Left lung (tissue), 10 donors: ENCODE measurements around the gene RNF112. TPM values are rescaled to one million over a fixed set of nuclear protein-coding genes. Genes with fewer than 3 reads are reported as not detected.

Experiments
- ATAC-seq: fragments of 200-7000 bp; cut with Tn5 transposase; one replicate; pipeline ENCODE4 v1.9.1; 2020; ENCODE audit warnings: moderate library complexity
- DNase-seq, 4 donors: peaks; one replicate each; pipeline ENCODE4 v3.0.0-alpha.2; 2013 to 2020
- H3K27ac ChIP-seq, 2 donors: fragments of 200-600 bp; sonication (generic) in 1 of 2; one replicate each; pipeline versions ENCODE4 v1.5.0 to v1.8.0; 2020 to 2021
- H3K27me3 ChIP-seq, 2 donors: fragments of 200-600 bp; sonication (generic) in 1 of 2; one replicate each; pipeline versions ENCODE4 v1.5.0 to v1.8.0; 2020 to 2021
- H3K36me3 ChIP-seq, 2 donors: fragments of 200-600 bp; sonication (generic) in 1 of 2; one replicate each; pipeline versions ENCODE4 v1.5.0 to v1.8.0; 2020 to 2021
- H3K4me1 ChIP-seq, 2 donors: fragments of 200-600 bp; one replicate each; pipeline ENCODE4 v1.8.0; 2021
- H3K4me3 ChIP-seq, 2 donors: fragments of 200-600 bp; sonication (generic) in 1 of 2; one replicate each; pipeline versions ENCODE4 v1.5.0 to v1.8.0; 2020 to 2021; ENCODE audit warnings: mild to moderate bottlenecking in 1 of 2
- H3K9me3 ChIP-seq, 2 donors: fragments of 200-600 bp; sonication (generic) in 1 of 2; one replicate each; pipeline versions ENCODE4 v1.5.0 to v1.8.0; 2020 to 2021
- intact Hi-C, 2 donors: fragments of 100-400 bp; cut with DNase I; formaldehyde crosslinking; loops; one replicate each; pipeline versions ENCODE4 v1.11.2 to v1.14.2; 2022
- polyA plus RNA-seq, 6 donors: library from polyadenylated mRNA; unstranded; fragments of 120-200 nt; gene quantifications; one replicate each; pipeline ENCODE4 v1.2.1, GENCODE V29; 2013; ENCODE audit not compliant: insufficient read length in 6 of 6
- total RNA-seq, 2 donors: library from RNA; stranded (reverse); fragmentation: NEBNext Ultra II Directional; extraction: Animal tissue kit (Norgen Biotek cat#: 25700); gene quantifications; one replicate each; pipeline ENCODE4 v1.2.1, GENCODE V29; 2021
- TF ChIP-seq, protein P1 (sequence below), 2 donors: fragments of 200-600 bp; sonication (generic) in 1 of 2; IDR thresholded peaks; one replicate each; pipeline versions ENCODE4 v1.5.0 to v1.8.0; 2021; ENCODE audit warnings: antibody characterized with exemption in 2 of 2
- donor health status: DM: no; HTN: yes; CAD: no.
- donor health status: DM: no; HTN: no; CAD: no.

The RNF112 gene
- total and polyA plus RNA-seq, 8 donors = 2.1 to 5.0 (median 3.6) TPM

DNA sequence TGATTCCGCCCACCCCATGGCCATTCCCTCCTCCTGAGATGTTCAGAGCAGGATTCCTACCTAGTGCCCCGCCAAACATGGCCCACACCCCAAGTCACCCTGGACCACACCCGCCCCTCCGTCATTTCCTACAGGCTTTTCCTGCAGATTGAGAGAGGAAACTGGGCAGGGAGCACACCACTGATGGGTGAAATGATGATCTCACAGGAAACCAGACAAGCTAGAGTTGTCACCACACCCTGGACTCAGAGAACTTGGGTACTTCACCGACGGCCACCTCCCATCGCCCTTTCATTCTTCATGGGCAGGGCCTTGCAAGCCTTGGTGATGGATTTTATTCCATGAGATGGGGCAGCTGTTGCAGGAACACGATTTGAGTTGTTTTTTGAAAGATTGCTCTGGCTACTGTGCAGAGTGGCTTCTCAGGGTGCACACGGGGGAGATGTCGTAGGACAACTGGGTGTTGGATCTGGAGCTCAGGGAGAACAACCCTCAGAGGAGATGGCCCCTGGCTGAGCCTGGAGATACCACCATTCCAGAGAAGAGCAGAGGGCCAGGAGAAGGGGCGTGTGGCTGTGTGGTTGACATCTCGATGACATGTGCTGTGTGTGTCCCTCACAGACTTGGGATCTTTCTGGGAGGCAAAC, 41.1 kb upstream of the RNF112 start:
- Histone ChIP-seq H3K27ac (peak overlapping the region; percentile 39 to 61), H3K4me3 (no peak overlapping the region), H3K9me3 (no peaks in the 10 kb centered on the region), H3K36me3 (no peaks in the 10 kb centered on the region), H3K27me3 (peaks cover 0 to 5% of the 10 kb centered on the region in 2 donors), H3K4me1 (peaks cover 0 to 37% of the 10 kb centered on the region in 2 donors)
- ATAC-seq = peak; percentile 57
- TF ChIP-seq, protein P1, sequence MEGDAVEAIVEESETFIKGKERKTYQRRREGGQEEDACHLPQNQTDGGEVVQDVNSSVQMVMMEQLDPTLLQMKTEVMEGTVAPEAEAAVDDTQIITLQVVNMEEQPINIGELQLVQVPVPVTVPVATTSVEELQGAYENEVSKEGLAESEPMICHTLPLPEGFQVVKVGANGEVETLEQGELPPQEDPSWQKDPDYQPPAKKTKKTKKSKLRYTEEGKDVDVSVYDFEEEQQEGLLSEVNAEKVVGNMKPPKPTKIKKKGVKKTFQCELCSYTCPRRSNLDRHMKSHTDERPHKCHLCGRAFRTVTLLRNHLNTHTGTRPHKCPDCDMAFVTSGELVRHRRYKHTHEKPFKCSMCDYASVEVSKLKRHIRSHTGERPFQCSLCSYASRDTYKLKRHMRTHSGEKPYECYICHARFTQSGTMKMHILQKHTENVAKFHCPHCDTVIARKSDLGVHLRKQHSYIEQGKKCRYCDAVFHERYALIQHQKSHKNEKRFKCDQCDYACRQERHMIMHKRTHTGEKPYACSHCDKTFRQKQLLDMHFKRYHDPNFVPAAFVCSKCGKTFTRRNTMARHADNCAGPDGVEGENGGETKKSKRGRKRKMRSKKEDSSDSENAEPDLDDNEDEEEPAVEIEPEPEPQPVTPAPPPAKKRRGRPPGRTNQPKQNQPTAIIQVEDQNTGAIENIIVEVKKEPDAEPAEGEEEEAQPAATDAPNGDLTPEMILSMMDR (IDR thresholded peaks at IDR 0.05) = no peak
- intact Hi-C loops = loop anchor here (5.0 to 10.0 kb wide), 2 partner anchors 75 to 77 kb away; no protein-coding TSS in a partner anchor
- DNase-seq = peak in 1 of 4 donors; percentile 43

DNA sequence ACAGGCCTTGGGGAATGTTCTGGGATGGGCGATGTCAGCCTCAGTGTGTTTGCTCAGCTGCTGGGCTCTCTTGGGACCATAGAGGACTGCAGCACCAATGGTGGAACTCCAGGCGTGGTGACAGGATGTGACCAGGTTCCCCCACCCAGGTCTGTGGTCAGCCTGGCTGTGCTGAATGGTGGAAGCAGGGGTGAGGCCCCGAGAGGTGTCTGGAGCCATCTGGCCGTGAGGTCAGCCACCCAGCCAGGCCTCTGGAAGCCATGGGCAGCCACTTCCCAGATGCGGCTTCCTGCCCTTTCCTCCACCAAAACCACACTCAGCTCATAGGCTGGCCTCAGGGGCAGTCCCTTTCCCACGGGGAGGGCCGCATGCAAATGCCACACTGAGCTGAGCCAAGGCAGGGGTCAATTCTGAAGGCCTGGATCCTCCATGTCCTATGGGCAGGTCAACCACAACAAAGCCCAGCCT, 40.5 kb upstream of the RNF112 start:
- peak in 1 of 4 donors; percentile 62 for DNase-seq
- H3K27me3 ChIP-seq = no peaks in the 10 kb centered on the region
- H3K9me3 ChIP-seq = no peaks in the 10 kb centered on the region
- no peaks in the 10 kb centered on the region for H3K36me3 ChIP-seq
- H3K27ac ChIP-seq = peak overlapping the region; percentile 39 to 61
- ATAC-seq = peak; percentile 73
- intact Hi-C loops = loop anchor here in 1 of 2 donors (10.0 kb wide), 1 partner anchor 74 kb away; no protein-coding TSS in a partner anchor
- TF ChIP-seq, protein P1 (IDR thresholded peaks at IDR 0.05) = no peak
- H3K4me3 ChIP-seq = no peak overlapping the region
- H3K4me1 ChIP-seq = peaks cover 0 to 37% of the 10 kb centered on the region in 2 donors

DNA sequence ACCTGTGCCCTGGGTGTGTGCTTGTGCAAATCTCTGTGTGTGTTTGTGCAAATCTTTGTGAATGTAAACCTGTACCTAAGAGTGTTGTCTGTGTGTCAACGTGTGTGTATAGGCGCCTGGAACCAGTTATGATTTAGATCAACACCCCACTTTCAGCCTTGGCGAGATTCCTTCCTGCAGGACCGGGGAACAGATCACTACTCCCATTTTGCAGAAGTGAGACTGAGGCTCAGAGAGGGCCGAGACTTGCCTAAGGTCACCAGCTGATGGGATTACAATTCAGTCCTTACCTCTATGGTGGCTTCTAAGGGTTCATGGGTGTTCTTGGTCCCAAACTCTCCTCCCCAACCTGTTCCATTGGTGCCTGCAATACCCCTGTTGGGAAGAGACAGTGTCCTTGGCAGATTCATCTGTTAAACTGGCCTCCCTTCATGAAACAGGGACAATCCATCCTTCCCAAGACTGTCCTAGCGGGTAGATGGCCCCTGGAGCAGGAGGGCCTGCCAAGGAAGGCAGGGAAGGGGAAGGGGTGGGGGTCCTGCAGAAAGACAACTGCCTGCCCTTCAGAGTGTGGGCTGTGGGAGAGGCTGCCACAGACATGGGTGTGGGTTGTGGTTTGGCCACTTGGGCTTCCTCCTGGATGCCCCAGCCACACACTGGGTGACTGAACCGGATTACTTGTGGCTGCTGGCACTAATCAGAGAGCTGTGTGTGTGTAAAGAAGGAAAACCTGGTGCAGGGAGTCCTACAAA, 39.6 kb upstream of the RNF112 start:
- intact Hi-C loops = loop anchor here in 1 of 2 donors (10.0 kb wide), 1 partner anchor 73 kb away; no protein-coding TSS in a partner anchor
- Histone ChIP-seq H3K27me3 (no peaks in the 10 kb centered on the region), H3K27ac (peak overlapping the region in 1 of 2 donors; percentile 61)

DNA sequence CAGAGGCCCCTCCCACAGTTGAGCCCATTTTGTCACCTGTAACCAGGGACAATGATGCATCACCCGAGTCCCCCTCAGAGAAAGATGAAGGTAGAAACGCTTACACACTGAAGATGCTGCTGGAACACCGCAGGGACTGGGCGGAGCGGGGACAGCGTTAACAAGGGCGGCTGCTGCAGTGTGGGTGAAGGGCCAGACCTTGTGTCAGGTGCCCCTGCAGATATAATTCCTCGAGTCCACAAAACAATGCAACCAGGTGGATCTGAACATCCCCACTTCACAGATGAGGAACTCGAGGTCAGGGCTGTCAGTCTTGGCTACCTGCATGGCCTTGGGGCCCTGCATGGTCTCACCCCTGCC, 39.0 kb upstream of the RNF112 start:
- Histone ChIP-seq H3K27ac (no peak overlapping the region), H3K9me3 (no peaks in the 10 kb centered on the region), H3K27me3 (no peaks in the 10 kb centered on the region), H3K4me1 (peaks cover 0 to 42% of the 10 kb centered on the region in 2 donors), H3K36me3 (no peaks in the 10 kb centered on the region), H3K4me3 (no peak overlapping the region)
- no peak for DNase-seq
- no peak for ATAC-seq
- intact Hi-C loops = loop anchor here in 1 of 2 donors (10.0 kb wide), 1 partner anchor 73 kb away; no protein-coding TSS in a partner anchor
- TF ChIP-seq, protein P1 (IDR thresholded peaks at IDR 0.05) = no peak

More for the DNA sequence above, 39.6 kb upstream of the RNF112 start:
- DNase-seq (peak in 1 of 4 donors; percentile 21), ATAC-seq (peak; percentile 16)
- H3K36me3 ChIP-seq = no peaks in the 10 kb centered on the region
- no peaks in the 10 kb centered on the region for H3K9me3 ChIP-seq
- peaks cover 0 to 37% of the 10 kb centered on the region in 2 donors for H3K4me1 ChIP-seq
- no peak overlapping the region for H3K4me3 ChIP-seq
- TF ChIP-seq, protein P1 (IDR thresholded peaks at IDR 0.05) = no peak

DNA sequence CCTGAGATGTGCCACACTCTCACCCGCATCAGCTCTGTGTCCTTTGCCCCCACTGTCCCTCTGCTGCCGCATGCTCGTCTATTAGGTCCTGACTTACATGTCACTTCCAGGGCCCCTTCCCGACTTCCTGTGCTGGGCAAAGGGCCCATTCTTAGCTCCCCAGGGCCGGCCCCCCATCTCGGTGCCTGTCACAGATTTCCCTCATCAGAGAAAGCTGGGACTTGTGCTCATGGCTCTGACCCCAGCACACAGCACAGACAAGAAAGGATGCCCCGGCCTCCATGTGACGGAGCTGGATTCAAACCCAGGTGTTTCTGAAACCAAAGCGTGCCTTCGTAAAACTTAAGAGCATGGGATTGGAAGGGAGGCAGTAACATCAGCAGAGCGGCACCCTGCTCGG, 38.6 kb upstream of the RNF112 start:
- TF ChIP-seq, protein P1 (IDR thresholded peaks at IDR 0.05) = no peak
- DNase-seq (no peak), ATAC-seq (no peak)
- H3K27me3 ChIP-seq = no peaks in the 10 kb centered on the region
- no peak overlapping the region for H3K4me3 ChIP-seq
- H3K36me3 ChIP-seq = no peaks in the 10 kb centered on the region
- intact Hi-C loops = loop anchor here in 1 of 2 donors (10.0 kb wide), 1 partner anchor 72 kb away; no protein-coding TSS in a partner anchor
- H3K27ac ChIP-seq = no peak overlapping the region
- H3K9me3 ChIP-seq = no peaks in the 10 kb centered on the region
- H3K4me1 ChIP-seq = peaks cover 0 to 45% of the 10 kb centered on the region in 2 donors
